HG03571 (cell line): ENCODE data around the gene PARP16.

Experiments
- ATAC-seq: cut with Tn5 transposase; IDR thresholded peaks from one replicate; pipeline ENCODE4 v1.9.1; 2021; ENCODE audit not compliant: unreplicated experiment

PARP16 gene

DNA sequence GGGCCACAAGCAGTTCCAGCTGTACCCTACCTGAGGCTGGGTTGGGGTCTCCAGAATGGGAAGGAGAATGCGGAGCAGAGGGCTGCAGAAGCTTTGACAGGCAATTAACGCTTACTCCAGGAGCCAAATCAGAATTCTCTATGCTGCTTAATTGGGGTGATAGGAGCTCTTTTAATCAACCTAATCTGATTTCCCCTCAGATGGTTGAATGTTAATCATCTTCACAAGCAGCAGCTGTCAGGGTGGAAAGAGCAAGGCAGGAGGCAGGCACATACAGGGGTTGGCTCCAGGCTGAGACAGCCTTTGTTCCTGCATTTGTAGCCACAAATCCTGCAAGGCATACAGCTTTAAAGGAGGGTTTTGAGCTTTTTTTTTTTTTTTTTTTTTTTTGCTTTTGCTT lies 78.0 kb downstream of the PARP16 start:
- ATAC-seq = no peak
